ENCODE data around the gene C5orf22.

C5orf22 gene

GRCh38 chr5:31531543-31531887 lies 586 bp upstream of the C5orf22 start:
- TF ChIP-seq CTCF (IDR thresholded peaks at IDR 0.05), result no peak

- TF ChIP-seq CTCF (IDR thresholded peaks at IDR 0.05), result no peak
Observed at GRCh38 chr5:31534527-31535046, 2.5 kb downstream of the C5orf22 start.

GRCh38 chr5:31536873-31537272 lies 4.8 kb downstream of the C5orf22 start:
- no peak for TF ChIP-seq CTCF (IDR thresholded peaks at IDR 0.05)

GRCh38 chr5:31537349-31537748 lies 5.2 kb downstream of the C5orf22 start:
- no peak for TF ChIP-seq CTCF (IDR thresholded peaks at IDR 0.05)

- no peak for TF ChIP-seq CTCF (IDR thresholded peaks at IDR 0.05)
Observed at GRCh38 chr5:31537851-31538250, 5.8 kb downstream of the C5orf22 start.

GRCh38 chr5:31551878-31552277 lies 19.8 kb downstream of the C5orf22 start:
- no peak; the same call in 1 of the 2 replicates for TF ChIP-seq CTCF (IDR thresholded peaks at IDR 0.05)

GRCh38 chr5:31553863-31554262 lies 21.8 kb downstream of the C5orf22 start:
- no peak for TF ChIP-seq CTCF (IDR thresholded peaks at IDR 0.05)

GRCh38 chr5:31554552-31554951 lies 22.5 kb downstream of the C5orf22 start:
- no peak for TF ChIP-seq CTCF (IDR thresholded peaks at IDR 0.05)

All from LNCAP (cell line).